ENCODE data around the gene PSD4. TPM values are rescaled to one million over a fixed set of nuclear protein-coding genes. Genes with fewer than 3 reads are reported as not detected.

Gene PSD4
- total RNA-seq, 2 donors from 2014 or later = 5.8 to 10.5 TPM

DNA sequence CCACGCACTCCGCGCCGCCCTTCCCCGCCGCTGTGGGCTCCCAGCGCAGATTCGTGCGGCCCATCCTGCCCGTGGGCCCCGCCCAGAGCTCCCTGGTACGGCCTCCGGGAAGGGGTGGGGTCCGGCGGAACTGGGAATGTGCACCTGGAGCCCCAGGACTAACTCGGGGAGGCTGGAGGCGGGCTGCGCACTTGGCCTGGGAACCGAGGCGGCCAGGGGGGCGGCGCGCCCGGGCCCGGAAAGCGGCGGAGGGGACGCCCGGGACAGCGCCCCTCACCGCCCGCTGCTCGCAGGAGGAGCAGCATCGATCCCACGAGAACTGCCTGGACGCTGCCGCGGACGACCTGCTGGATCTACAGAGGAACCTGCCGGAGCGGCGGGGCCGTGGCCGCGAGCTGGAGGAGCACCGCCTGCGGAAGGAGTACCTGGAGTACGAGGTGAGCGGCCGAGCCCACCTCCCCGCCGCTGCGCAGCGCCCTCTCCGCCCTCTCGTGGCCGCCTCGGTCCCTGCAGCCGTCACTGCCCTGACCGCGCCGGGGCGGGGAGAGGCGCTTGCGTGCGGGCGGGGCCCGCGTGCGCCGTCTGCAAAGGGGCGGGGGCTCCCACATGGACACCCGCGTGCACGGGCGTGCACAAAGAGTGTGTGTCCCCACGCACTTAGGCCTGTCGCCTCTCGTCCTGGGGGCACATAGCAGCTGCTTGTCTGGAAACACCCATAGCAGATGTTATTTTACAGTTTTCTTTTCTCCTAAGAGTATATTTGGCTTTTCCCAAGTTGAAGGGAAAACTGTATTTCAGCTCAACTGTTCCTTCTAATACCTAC is 25.2 kb downstream of the PSD4 start:
- DNase-seq (ENCODE audit: low spot score) = peak; percentile 95
- intact Hi-C loops (cut with DNase I) = no loop called here

DNA sequence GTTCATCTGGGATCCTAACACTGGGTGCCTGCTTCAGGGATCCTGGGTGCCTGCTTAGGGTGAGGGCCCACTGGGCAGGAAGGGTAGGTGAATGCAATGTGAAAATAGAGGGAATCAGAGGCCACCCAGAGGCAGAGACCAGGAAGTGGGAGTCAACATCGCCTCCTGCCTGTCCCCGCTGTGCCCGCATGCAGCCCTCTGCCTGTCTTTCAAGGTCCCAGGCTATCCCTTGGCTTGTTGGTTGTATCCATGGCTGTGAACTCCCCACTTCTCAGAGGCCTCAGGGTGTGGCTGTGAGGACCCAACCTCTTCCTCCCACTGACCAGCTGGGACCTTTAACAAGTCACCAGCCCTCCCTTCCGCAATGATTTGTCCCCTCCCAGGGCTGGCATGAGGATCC is 26.5 kb downstream of the PSD4 start:
- intact Hi-C loops (cut with DNase I) = loop anchor here in 1 of 2 donors (5.0 kb wide), 2 partner anchors 47 to 172 kb away; no protein-coding TSS in a partner anchor
- DNase-seq (ENCODE audit: low spot score) = peak; percentile 42

DNA sequence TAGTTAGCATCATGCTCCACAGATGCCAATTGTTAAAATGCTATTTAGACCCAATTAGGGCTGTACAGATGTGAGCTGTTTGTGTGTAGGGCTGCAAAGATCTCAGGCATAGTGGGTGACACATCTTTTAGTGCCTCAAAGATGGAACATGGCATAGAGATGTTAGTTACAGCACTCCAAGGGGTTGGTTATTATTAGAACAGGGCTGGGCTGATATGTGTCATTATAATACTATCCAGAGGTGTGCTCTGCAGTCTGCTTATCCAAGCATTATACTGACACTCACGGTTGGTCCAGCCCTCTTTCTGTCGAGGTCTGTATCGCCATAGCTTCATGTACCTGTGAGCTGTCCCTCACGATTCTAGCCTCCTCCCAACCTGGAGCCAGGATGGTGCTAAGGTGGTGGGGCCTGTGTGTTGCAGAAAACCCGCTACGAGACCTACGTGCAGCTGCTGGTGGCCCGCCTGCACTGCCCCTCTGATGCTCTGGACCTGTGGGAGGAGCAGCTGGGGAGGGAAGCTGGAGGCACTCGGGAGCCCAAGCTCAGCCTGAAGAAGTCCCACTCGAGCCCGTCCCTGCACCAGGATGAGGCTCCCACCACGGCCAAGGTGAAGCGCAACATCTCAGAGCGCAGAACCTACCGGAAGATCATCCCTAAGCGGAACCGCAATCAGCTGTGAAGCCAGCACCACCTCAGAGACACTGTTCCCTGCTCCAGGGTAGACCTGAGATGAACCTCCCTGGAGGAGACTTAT is 27.1 kb downstream of the PSD4 start:
- DNase-seq (ENCODE audit: low spot score) = peak; percentile 61
- intact Hi-C loops (cut with DNase I) = loop anchor here in 1 of 2 donors (5.0 kb wide), 2 partner anchors 46 to 171 kb away; no protein-coding TSS in a partner anchor

DNA sequence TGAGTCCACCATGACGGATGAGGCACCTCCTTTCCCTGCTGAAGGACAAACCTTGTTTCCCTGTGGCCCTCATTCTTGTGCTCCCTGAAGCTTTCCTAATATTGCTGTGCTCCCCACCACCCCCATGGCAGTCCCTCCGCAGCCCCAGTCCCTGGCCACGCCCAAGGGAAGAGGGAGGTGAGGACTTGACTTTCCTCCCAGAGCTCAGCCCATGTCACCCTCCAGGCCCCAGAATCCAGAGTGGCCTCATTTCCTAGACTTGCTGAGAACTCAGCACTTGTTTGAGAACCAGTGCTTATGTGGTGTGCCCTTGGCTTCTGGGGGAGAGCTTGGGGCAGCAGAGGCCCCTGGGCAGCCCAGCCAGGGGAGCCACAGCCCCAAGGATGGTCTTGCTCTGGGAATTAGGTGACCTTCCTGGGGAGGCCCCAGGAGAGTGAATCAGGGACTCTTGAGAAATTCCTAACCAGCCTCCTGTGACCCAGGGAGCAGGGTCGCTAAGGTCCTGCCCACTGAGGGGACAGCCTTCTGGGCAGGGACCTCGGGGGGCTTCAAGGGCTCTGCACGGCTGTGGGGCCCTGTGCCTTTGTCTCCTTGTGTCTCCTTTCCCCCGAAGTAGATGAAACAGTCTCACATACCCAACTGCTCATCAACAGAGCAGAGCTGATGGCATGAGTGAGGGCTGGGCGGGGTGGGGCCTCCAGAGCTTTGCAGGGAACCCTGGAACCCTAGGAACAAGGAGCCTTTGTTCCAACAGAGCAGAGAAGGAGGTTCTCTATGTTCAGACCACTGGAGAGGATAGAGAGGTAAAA is 27.9 kb downstream of the PSD4 start:
- peak; percentile 54 for DNase-seq (ENCODE audit: low spot score)
- intact Hi-C loops (cut with DNase I) = loop anchor here in 1 of 2 donors (5.0 kb wide), 2 partner anchors 46 to 171 kb away; no protein-coding TSS in a partner anchor

DNA sequence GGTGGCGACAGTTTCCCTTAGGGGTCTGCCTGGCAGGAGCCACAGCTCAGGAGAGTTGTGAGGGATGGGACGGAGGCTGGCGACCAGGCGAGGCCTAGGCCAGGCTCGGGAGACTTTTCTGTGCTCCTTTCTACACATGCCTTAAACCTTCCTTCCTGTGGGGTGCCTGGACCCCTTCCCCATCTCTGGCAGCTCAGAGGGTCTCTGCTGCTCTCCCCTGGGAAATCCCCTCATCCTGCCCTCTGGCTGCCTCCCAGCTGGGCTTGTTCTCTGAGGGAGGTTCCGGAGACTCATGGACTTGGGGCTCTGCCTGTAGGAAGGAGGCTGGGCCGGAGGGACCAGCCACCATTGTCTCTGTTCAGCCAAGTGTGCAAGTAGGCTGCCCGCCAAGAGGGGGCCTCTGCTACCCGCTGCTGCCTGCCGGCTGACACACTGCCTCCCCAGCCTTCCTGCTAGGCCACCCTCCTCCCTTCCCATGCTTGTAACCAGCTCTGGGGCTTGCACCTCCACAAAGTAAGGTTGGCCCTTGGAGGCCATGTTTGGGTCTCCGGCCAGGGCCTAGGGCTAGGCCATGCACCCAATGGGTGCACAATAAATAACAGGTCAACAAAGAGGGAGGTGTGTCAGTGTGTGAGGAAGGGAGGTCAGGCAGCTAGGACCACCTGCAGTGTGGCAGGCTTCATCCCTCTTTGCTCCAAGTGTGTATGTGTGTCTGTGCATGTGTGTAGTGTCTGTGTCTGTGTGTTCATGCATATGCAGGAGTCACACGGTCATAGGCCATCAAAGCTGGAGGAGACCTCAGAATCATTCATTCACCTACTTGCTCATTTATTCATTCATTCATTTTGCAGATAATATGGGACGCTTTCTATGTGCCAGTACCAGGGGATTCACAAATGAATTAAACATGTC is 28.8 kb downstream of the PSD4 start:
- intact Hi-C loops (cut with DNase I) = loop anchor here in 1 of 2 donors (5.0 kb wide), 2 partner anchors 45 to 170 kb away; no protein-coding TSS in a partner anchor
- peak; percentile 56 for DNase-seq (ENCODE audit: low spot score)

DNA sequence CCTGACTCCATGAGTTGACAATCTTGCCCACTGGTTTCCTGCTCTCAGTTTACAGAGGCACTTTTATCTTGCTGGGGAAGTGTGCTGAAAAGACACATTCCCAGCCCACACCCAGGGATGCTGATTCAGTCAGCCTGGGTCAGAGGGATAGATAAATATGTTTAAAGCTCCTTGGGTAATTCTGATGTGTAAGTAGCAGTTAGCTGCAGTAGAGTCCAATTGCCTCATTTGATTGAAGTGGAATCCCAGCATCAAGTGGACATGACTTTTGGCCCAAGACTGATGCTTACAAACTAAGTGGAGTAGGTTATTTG is 29.4 kb downstream of the PSD4 start:
- DNase-seq (ENCODE audit: low spot score) = peak; percentile 0
- intact Hi-C loops (cut with DNase I) = loop anchor here in 1 of 2 donors (5.0 kb wide), 2 partner anchors 44 to 169 kb away; no protein-coding TSS in a partner anchor

DNA sequence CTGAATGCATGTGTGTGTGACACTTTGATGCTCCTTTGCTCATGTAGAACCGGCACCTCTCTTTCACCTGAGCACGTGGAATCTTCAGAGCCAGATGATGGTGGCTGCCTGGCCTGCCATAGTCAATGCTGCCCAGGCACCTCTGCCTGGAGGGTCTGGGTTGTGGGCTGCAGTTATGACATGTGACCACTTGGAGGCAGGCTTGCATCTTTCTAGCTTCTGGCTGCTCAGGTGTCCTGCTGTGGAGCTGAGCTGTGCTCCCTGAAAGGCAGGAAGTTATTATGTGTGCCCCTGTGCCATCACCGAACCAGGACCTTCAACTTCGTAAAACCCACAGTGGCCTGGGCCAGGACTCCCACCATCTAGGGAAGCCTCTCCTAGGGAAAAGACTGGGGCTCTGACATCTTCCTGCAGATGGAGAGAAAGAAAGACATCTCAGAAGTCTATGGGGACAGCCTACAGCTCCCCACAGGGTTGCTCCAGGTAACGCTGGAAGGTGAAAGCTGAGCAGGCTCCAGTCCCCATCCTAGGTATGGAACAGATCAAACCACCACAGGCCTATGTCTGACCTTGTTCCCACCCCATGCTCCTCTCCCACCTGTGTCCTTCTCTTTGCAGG is 30.2 kb downstream of the PSD4 start:
- peak; percentile 80 for DNase-seq (ENCODE audit: low spot score)
- intact Hi-C loops (cut with DNase I) = loop anchor here in 1 of 2 donors (5.0 kb wide), 2 partner anchors 43 to 168 kb away; no protein-coding TSS in a partner anchor

DNA sequence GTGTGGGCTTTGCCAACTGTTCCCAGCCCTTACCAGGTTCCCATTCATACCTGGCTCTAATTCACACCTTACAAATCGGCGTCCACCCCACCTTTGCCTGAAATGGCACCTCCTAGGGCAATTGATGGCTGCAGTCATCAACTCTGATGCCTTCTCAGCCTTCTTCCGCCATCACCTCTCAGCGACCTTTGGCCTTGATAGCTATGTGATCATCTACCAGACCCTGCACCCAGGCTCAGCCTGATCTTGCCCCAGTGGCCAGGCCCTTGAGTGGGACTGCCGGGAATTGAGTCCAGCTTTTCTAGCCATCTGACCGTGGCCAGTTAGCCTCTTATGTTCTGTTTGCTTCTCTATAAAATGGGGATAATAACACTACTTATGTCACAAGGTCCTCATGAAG is 32.5 kb downstream of the PSD4 start:
- peak; percentile 11 for DNase-seq (ENCODE audit: low spot score)
- intact Hi-C loops (cut with DNase I) = loop anchor here in 1 of 2 donors (2.0 kb wide), 1 partner anchor 165 kb away; no protein-coding TSS in a partner anchor

DNA sequence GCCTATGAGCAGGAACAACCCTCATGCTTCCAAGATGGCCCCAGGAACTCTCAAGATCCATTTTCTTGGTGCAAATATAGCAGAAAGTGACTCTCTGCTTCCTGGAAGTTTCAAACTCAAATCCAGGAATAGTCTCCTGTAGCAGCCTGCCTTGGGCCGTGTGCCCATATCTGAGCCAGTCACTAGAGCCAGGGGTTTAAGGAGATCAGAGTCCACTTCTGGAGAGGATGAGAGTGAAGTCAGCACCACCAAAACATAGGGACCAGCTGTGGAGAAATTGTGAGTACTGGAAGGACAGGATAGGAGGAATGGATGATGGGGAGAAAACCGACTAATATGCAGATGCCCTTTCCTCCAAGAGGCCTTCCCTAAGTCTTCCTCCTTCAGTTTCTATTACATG is 33.2 kb downstream of the PSD4 start:
- intact Hi-C loops (cut with DNase I) = loop anchor here in 1 of 2 donors (2.0 kb wide), 1 partner anchor 164 kb away; no protein-coding TSS in a partner anchor
- peak; percentile 30 for DNase-seq (ENCODE audit: low spot score)

DNA sequence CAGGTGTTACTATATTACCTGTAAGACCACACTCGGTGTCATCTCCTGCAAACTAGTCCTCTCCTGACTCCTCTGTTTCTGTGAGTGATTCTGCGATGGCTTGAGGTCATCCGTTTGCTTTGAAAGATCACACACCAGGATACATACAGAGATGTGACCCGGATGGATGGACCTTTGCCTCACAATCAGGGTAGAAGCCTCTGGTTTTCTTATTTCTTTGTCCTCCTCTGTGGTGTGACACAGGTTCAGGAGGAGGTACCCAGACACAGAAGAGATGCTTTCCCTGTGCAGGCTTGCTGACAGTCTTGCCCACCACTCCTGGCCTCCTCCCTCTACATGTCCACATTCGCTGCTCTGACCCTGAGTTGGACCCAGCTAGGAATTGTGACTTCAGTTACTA is 34.6 kb downstream of the PSD4 start:
- peak; percentile 15 for DNase-seq (ENCODE audit: low spot score)
- intact Hi-C loops (cut with DNase I) = no loop called here

DNA sequence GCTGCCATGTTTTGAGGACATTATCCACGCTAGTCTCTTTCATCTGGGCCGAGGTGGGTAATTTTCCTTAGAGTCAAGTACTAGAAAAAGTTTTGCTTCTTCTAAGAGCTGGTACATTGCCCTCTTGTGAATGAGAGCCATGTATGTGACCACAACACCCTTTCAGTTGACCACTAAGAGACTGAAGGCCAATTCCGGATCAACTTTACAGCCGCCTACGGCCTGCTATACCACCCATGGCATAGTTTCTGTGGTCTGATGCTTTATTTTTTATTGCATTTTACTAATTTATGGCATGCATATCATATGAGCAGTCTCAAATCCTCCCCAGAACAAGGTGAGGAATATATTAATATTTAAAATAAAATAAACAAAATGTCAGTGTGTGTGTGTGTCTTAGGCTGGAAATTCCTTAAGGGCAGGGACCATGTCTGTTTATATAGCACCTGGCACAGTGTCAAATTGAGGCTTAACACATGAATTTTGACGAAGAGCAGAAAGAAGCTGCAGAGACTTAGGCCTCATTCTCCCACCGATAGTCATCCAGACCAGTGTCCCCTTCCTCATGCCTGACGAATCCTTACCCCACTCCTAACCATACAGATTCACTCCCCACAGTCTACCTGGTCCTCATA is 35.4 kb downstream of the PSD4 start:
- peak; percentile 1 for DNase-seq (ENCODE audit: low spot score)
- intact Hi-C loops (cut with DNase I) = no loop called here

DNA sequence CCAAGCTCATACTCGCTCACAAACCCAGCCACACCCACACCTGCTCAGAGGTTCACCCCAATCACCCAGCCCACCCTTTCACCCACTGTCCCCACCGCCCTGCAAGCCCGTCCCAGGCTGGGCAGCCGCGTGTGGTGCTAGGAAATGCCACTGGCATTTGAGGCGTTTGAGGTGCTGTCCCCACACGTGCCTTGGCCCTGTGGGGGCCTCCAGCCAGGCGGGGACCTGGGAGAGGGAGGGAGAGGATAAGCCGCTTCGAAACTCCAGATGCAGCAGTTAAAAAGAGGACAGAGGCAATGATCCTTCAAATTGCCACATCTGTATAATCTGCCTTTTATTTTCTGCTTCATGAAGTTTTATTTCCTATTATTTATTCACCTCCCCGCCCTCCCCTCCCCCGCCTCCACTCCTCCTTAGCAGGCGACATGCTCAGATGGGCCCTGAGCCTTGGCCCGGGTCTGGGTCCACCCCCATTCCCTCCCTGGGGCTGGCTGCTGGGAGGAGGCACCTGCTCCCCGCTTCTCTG is 35.9 kb downstream of the PSD4 start:
- DNase-seq (ENCODE audit: low spot score) = peak; percentile 58

DNA sequence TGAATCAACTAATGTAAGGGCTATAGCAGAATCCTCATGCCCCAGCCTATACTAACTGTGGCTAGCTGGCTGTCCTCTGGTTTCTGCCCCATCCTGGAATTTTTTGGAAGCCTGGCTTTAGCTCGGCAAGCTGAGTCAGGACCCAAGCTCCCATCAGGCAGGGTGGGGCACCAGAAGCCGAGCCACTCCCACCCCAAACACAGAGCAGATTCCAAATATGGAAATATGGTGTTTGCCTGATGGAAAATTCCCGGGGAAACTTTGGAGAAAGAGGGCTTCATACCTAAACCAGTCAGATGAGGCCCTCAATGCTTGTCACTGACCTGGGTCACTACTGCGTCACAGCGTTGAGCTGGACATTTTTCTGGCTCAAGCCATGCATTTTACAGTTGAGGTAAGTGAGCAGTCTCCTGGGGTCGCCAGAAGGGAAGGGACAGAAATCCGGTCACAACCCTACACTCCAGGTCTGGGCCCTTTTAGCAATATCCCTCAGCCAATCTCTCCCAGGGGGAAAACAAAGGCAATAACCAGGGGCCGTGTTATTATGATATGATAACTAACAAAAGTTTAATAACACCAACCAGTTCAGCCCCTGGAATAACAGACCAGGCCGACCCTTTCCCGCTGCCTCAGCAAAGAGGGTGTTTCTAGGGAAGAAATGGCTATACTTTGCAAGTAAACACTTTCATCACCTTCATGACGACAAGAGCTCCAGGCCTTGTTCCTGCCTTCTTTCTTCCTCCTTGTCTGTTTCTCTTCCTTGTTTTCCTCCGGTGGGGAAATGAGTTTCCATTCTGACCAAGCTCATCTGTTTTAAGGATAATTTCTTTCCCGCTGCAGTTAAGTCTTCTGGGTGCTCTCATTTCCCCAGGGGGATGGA is 37.7 kb downstream of the PSD4 start:
- intact Hi-C loops (cut with DNase I) = no loop called here
- DNase-seq (ENCODE audit: low spot score) = peak; percentile 87

More for the DNA sequence above, 35.9 kb downstream of the PSD4 start:
- intact Hi-C loops (cut with DNase I) = no loop called here

DNA sequence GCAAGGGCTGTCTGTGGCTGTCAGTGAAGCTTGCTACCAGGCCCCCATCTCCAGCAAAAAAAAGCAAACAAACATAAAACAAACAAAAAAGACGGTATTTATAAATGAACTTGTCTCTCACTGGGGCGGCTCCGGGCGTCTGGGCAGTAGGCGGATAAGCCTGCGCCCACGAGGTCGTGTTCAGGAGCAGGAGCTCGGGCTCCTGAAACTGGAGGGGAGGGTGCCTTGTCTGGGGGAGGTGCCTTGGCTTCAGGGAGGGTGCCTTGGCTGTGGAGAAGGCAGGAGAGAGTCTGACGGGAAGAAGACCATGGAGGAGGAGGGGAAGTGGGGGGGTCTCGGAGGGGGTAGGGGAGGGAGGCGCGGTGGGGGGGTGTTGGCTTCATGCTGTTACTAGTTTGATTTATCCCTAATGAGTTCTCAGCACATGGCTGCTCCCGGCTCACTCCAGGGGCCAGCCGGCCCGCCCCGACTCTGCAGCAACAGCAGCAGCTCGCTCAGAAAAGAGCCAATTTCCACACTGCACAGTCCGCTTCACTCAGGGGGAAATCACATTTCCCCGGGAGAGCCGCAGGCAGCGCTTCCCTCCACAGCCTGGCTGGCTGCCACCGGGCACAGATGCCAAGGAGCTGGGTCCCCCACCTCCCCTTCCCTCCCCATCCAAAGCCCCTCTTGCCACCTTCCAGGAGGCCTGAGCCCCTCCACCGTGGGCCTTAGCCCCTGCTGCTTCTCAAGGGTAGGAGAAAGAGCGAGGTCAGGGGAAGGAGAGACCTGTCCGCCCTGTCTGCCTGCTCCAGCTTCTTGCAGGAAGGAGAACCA is 38.7 kb downstream of the PSD4 start:
- intact Hi-C loops (cut with DNase I) = no loop called here
- DNase-seq (ENCODE audit: low spot score) = peak; percentile 83
